Measurements from ENCODE around the gene PTPN18. TPM values are rescaled to one million over a fixed set of nuclear protein-coding genes. Genes with fewer than 3 reads are reported as not detected.

Gene PTPN18
- polyA plus RNA-seq, 2 of the 4 experiments (the other 2 are of a cell fraction), result 19.6 to 20.4 TPM

DNA sequence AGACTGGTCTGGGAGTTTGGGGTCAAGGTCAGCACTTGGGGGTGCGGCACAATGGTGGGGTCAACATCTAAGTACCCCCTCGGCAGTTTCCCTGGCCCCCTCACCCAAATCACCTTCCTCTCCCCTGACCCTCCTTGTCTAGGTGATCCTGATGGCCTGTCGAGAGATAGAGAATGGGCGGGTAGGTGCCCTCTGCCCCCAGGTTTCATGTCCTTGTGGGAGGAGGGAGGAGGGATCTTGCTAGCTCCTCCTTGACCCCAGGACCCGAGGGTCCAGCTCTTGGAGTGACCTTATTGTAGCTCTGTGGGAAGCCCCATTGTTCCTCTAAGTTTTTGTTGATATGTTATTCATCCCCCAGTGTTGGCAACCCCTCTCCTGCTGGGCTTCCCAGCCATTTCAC, 3.6 kb downstream of the PTPN18 start:
- TF ChIP-seq HMGXB4 (CRISPR knock-in tag; IDR thresholded peaks at IDR 0.05; ENCODE audit: borderline replicate concordance) (no peak), FOXS1 (CRISPR knock-in tag; IDR thresholded peaks at IDR 0.05) (no peak)
- TF ChIP-seq, protein P1, sequence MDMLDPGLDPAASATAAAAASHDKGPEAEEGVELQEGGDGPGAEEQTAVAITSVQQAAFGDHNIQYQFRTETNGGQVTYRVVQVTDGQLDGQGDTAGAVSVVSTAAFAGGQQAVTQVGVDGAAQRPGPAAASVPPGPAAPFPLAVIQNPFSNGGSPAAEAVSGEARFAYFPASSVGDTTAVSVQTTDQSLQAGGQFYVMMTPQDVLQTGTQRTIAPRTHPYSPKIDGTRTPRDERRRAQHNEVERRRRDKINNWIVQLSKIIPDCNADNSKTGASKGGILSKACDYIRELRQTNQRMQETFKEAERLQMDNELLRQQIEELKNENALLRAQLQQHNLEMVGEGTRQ (IDR thresholded peaks at IDR 0.05), result no peak
- POLR2A ChIA-PET, result no interaction called here
- no peaks in the 10 kb centered on the region for H3K9me3 ChIP-seq
- H3K4me1 ChIP-seq, result peaks cover 12% of the 10 kb centered on the region; the same call in 2 of the 3 replicates
- WGBS (ENCODE audit: missing lambda C conversion rate), result 68% methylated on average over 4 of the region's 5 CpGs
- H3K4me3 ChIP-seq, result no peak overlapping the region
- DNase-seq (ENCODE audit: low read depth in 1 of 2, low spot score in 1 of 2) (no peak), FAIRE-seq (no peak), ATAC-seq (no peak)
- CTCF ChIA-PET, result interaction anchor here (1.5 kb wide), 1 partner anchor 27 kb away, joined by 4 read pairs; no protein-coding TSS in a partner anchor
- no peak overlapping the region for H3K4me2 ChIP-seq
- no peak overlapping the region for H3K27ac ChIP-seq

GRCh38 chr2:130363479-130363878, 7.6 kb downstream of the PTPN18 start:
- POLR2A ChIA-PET, result no interaction called here
- Histone ChIP-seq H3K27ac (no peak overlapping the region), H3K4me1 (no peaks in the 10 kb centered on the region), H3K4me2 (no peak overlapping the region), H3K4me3 (no peak overlapping the region), H3K9me3 (no peaks in the 10 kb centered on the region)
- FAIRE-seq (no peak), ATAC-seq (no peak), DNase-seq (ENCODE audit: low read depth in 1 of 2, low spot score in 1 of 2) (no peak)
- CTCF ChIA-PET, result interaction anchor here (1.1 to 1.6 kb wide), 2 partner anchors 8 to 9 kb away, joined by 4 read pairs; no protein-coding TSS in a partner anchor
- no peak for TF ChIP-seq ZFP36 (IDR thresholded peaks at IDR 0.05; ENCODE audit: borderline replicate concordance, partially characterized antibody)

DNA sequence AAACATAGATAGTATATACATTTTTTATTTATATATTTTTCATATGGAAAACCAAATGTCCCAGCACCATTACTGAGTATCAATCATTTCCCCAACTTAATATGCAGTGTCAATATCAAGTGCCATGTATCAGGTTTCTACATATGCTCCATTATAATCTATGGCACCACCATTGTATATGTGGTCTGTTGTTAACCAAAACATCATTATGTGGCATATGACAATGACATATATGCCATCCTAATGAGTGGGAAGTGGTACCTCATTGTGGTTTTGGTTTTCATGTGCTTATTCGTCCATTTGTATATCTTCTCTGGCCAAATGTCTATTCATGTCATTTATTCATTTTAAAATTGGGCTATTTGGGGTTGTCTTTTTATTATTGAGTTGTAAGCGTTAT, 9.2 kb downstream of the PTPN18 start:
- no peak overlapping the region for H3K4me3 ChIP-seq
- no peaks in the 10 kb centered on the region for H3K4me1 ChIP-seq
- ATAC-seq (no peak), DNase-seq (ENCODE audit: low read depth in 1 of 2, low spot score in 1 of 2) (no peak), FAIRE-seq (no peak)
- ChIA-PET POLR2A (no interaction called here), CTCF (no interaction called here)
- TF ChIP-seq HOXB13 (CRISPR knock-in tag; IDR thresholded peaks at IDR 0.05; ENCODE audit: low read depth) (no peak), CHD2 (IDR thresholded peaks at IDR 0.05; ENCODE audit: low read length, partially characterized antibody) (no peak)
- H3K9me3 ChIP-seq, result no peaks in the 10 kb centered on the region
- H3K4me2 ChIP-seq, result no peak overlapping the region
- 89% methylated on average over 2 of the region's 2 CpGs for whole genome bisulfite sequencing (ENCODE audit: missing lambda C conversion rate)
- no peak overlapping the region for H3K27ac ChIP-seq

- TF ChIP-seq EP300 (IDR thresholded peaks at IDR 0.05) (no peak), RFX5 (IDR thresholded peaks at IDR 0.05) (no peak), CHD4 (IDR thresholded peaks at IDR 0.05; ENCODE audit: borderline replicate concordance) (no peak), KDM5A (IDR thresholded peaks at IDR 0.05) (no peak), KDM1A (IDR thresholded peaks at IDR 0.05; ENCODE audit: low read depth) (no peak), BHLHE40 (IDR thresholded peaks at IDR 0.05; ENCODE audit: low read depth, low read length) (no peak), RCOR1 (IDR thresholded peaks at IDR 0.05; ENCODE audit: low read depth, low read length) (no peak), EHF (CRISPR knock-in tag; IDR thresholded peaks at IDR 0.05) (no peak), HOXB5 (CRISPR knock-in tag; IDR thresholded peaks at IDR 0.05) (no peak), EHMT2 (IDR thresholded peaks at IDR 0.05; ENCODE audit: low read depth) (no peak)
- TF ChIP-seq, protein P2, sequence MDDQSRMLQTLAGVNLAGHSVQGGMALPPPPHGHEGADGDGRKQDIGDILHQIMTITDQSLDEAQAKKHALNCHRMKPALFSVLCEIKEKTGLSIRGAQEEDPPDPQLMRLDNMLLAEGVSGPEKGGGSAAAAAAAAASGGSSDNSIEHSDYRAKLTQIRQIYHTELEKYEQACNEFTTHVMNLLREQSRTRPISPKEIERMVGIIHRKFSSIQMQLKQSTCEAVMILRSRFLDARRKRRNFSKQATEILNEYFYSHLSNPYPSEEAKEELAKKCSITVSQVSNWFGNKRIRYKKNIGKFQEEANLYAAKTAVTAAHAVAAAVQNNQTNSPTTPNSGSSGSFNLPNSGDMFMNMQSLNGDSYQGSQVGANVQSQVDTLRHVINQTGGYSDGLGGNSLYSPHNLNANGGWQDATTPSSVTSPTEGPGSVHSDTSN (IDR thresholded peaks at IDR 0.05), result no peak
- TF ChIP-seq, protein P3, sequence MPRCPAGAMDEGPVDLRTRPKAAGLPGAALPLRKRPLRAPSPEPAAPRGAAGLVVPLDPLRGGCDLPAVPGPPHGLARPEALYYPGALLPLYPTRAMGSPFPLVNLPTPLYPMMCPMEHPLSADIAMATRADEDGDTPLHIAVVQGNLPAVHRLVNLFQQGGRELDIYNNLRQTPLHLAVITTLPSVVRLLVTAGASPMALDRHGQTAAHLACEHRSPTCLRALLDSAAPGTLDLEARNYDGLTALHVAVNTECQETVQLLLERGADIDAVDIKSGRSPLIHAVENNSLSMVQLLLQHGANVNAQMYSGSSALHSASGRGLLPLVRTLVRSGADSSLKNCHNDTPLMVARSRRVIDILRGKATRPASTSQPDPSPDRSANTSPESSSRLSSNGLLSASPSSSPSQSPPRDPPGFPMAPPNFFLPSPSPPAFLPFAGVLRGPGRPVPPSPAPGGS (IDR thresholded peaks at IDR 0.05), result no peak
- TF ChIP-seq, protein P4, sequence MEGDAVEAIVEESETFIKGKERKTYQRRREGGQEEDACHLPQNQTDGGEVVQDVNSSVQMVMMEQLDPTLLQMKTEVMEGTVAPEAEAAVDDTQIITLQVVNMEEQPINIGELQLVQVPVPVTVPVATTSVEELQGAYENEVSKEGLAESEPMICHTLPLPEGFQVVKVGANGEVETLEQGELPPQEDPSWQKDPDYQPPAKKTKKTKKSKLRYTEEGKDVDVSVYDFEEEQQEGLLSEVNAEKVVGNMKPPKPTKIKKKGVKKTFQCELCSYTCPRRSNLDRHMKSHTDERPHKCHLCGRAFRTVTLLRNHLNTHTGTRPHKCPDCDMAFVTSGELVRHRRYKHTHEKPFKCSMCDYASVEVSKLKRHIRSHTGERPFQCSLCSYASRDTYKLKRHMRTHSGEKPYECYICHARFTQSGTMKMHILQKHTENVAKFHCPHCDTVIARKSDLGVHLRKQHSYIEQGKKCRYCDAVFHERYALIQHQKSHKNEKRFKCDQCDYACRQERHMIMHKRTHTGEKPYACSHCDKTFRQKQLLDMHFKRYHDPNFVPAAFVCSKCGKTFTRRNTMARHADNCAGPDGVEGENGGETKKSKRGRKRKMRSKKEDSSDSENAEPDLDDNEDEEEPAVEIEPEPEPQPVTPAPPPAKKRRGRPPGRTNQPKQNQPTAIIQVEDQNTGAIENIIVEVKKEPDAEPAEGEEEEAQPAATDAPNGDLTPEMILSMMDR (IDR thresholded peaks at IDR 0.05), result no peak
- no peaks in the 10 kb centered on the region for H3K9me3 ChIP-seq
- FAIRE-seq, result no peak
- H3K4me2 ChIP-seq, result no peak overlapping the region
- ATAC-seq, result no peak
- ChIA-PET POLR2A (interaction anchor here (1.4 kb wide), 1 partner anchor 23 kb away, joined by 7 read pairs; the partner anchor contains the start of gene IMP4), CTCF (no interaction called here)
- no peak for DNase-seq (ENCODE audit: low read depth in 1 of 2, low spot score in 1 of 2)
- WGBS (ENCODE audit: missing lambda C conversion rate), result 93% methylated on average over 2 of the region's 2 CpGs
- H3K4me1 ChIP-seq, result peaks cover under 1% of the 10 kb centered on the region; the same call in 1 of the 3 replicates
- no peak overlapping the region for H3K27ac ChIP-seq
- no peak overlapping the region for H3K4me3 ChIP-seq
Measured at GRCh38 chr2:130365963-130366362, 10.1 kb downstream of the PTPN18 start.

Data from A549 (cell line).